Measurements from ENCODE around the gene LOXL1.
"Not testable (repeated sequence)": the region's sequence is repeated elsewhere in the genome, so short reads cannot be mapped to it uniquely, and the experiment has no call there.

Gene LOXL1

DNA sequence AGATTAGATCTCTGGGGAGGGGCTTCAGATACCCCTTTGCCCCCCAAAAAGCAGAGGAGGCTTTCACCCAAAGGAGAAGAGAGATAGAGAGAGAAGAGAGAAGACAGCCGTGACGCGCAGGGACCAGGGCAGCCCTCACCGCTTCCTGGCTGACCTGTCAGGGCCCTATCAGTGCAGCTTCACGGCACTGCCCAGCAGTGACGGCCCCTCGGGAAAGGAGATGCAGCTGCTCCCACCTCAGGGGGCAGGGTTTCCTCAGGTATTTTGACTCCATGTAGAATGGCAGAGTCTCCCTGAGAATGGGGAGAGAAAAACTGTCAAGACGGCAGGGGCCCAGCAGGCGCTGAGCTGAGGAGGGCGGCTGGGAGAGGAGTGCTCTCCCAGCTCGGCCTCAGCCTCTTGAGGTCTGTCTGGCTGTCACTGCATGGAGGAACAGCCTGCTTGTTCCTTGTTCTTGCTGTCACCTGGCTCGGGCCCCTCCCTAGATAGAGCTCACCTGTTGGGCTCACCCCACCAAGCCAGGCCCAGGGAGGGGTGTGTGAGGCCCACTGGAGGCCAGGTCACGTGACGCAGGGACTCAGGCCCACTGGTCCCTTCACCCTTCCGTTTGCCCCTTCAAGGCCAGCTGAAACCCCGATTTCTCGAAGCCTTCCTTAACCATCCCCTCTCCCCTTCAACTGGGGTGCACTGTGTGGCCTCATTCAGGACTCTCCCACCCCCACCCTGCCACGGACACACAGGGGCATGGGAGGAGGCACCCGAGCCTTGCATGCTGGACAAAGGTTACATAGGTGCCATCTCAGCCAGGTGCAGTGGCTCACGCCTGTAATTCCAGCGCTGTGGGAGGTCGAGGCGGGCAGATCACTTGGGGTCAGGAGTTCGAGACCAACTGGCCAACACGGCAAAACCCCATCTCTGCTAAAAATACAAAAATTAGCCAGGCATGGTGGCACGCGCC is 28.2 kb downstream of the LOXL1 start:
- no peak for DNase-seq (ENCODE audit: low read depth)

- no peak for DNase-seq (ENCODE audit: low read depth)
These were observed 29.1 kb downstream of the LOXL1 start for GRCh38 chr15:73955326-73955725.

DNA sequence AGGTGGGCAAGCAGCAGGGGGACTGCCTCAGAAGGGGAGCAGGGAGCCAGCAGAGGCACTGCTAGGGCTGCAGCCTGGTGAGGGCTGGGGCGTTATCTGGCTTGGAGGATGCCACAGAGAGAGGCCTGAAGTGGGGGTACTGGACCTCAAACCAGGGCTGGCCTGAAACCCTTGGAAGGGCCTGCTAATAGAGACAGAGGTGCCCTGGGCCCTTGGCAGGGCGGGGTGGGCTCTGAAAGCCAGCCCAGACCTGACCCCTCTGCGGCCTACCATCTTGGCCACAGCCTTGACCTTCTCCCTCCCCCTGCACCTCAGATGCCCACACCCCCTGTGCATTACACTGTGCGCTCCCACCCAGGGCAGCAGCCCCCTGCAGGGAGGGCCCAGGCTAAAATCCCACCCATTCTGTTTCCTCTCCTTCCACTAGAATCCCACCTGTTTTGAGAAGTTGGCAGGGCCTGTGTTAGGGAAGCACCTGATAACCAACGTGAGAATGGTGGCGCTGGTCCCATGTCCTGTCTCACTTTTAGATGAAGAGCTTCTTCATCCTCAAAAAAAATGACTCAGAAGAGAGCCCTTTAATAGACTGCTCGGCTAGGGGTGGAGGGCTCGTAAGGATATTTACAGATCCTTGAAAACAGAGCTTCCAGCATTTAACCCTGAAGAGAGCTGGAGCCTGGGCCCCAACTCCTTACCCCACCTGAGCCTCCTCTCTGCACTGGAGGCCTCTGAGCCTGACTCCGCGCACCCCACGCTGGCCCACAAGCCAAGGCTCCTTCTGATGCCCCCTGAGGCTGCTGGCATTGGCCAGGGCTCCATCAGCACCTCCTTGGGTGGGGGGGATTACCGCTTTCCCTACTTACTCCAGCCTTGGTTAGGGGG is 29.8 kb downstream of the LOXL1 start:
- no peak for DNase-seq (ENCODE audit: low read depth)

GRCh38 chr15:73956743-73957135 is 30.5 kb downstream of the LOXL1 start:
- peak; percentile 82 for DNase-seq (ENCODE audit: low read depth)

- no peak for DNase-seq (ENCODE audit: low read depth)
These were observed 31.0 kb downstream of the LOXL1 start for GRCh38 chr15:73957276-73957675.

DNA sequence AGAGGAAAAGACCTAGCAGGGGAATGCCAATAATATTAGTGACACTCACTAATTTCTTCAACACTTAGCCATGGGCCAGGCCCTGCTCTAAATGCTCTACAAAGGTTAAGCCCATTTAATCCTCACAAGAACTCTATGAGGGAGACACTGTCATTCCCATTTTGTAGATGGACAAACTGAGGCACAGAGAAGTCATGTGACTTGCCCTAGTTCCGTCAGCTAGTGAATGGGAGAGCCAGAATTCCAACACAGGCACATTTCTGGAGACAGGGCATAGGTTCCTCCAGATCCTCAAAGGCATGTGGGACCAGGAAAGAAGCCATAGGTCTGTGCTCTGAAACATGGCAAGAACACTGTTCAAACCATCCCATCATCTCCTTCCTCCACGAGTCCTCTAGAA is 31.5 kb downstream of the LOXL1 start:
- DNase-seq (ENCODE audit: low read depth): no peak

DNA sequence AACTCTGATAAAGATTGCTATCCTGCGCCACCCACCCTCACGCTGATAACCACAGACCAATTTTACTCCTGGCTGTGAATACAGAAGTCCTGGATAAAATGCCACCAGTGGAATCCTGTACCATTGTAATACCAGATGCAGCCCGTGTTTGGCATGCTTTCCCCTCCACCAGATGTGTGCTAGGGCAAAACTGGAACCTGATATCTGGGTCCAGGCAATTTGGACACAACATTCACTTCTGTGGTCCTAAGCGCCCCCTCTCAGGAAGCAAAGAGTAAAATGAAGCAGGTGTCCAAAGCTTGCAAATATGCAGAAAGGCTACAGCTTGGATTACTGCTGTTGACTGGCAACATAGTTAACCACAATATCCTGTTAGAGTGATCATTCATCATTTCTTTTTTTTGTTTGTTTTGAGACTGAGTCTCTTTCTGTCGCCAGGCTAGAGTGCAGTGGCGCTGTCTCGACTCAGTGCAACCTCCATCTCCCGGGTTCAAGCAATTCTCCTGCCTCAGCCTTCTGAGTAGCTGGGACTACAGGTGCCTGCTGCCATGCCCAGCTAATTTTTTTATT is 32.8 kb downstream of the LOXL1 start:
- DNase-seq (ENCODE audit: low read depth): no peak

GRCh38 chr15:73959801-73960200 is 33.5 kb downstream of the LOXL1 start:
- no peak for DNase-seq (ENCODE audit: low read depth)

DNA sequence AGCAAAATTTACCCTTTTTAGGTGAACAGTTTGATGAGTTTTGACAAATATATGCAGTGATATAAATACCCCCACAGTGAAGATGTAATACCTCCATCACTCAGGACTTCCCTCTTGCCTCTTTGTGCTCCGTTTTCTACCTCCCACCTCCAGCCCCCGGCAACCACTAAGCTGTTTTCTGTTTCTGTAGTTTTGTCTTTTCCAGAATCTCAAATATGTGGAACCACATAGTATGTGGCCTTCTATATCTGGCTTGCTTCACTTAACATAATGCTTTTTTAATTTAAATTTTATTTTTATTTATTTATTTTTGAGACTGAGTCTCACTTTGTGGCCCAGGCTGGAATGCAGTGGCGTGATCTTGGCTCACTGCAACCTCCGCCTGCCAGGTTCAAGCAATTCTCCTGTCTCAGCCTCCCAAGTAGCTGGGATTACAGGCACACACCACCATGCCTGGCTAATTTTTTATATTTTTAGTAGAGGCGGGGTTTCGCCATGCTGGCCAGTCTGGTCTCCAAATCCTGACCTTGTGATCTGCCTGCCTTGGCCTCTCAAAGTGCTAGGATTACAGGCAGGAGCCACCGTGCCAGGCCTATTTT is 34.3 kb downstream of the LOXL1 start:
- DNase-seq (ENCODE audit: low read depth): not testable (repeated sequence)

DNA sequence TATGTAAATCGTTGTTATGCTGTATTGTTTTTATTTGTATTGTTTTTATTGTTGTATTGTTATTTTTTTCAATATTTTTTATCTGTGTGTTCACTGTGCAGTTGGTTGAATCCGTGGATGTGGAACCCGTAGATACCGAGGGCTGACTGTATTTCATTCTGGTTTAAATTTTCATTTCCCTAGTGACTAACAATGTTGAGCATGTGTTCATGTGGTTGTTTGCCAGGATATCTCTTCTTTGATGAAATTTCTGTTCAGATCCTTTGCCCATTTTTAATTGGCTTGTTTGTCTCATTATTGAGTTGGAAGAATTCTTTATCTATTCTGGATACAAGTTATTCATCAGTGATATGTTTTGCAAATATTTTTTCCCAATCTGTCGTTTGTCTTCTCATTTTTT is 36.2 kb downstream of the LOXL1 start:
- no peak for DNase-seq (ENCODE audit: low read depth)

DNA sequence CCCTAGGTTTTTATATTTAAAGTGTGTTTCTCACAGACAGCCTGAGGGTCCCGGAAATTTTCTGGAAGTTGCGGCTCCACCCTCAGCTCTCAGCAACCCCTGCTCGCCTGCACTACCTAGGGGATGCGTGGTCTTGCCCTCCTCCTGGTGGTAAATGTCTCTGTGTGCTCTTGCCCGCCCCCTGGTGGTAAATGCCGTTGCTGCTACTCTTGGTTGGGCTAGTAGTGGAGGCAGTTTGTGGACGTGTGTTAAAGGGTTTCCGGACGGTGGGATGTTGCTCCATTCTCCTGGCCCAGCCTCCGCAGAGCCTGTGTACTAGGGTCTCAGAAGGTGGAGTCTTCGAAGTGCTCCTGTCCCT is 38.5 kb downstream of the LOXL1 start:
- DNase-seq (ENCODE audit: low read depth): no peak

- DNase-seq (ENCODE audit: low read depth): no peak
These were observed 39.0 kb downstream of the LOXL1 start for GRCh38 chr15:73965094-73965757.

DNA sequence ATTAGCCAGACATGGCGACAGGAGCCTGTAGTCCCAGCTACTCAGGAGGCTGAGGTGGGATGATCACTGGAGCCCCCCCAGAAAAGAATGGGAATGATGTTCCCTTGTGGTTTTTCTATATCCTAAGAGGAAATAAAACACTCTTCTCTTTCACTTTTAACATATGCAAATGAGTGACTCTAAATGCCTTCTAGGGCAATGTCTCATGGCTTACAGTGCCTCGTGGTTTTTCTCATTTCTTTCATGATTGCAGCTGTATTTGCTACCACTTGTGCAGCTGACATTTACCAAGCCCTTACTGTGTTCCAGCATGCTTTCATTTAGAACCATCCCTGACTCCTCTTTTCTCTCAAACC is 39.5 kb downstream of the LOXL1 start:
- DNase-seq (ENCODE audit: low read depth): no peak

DNA sequence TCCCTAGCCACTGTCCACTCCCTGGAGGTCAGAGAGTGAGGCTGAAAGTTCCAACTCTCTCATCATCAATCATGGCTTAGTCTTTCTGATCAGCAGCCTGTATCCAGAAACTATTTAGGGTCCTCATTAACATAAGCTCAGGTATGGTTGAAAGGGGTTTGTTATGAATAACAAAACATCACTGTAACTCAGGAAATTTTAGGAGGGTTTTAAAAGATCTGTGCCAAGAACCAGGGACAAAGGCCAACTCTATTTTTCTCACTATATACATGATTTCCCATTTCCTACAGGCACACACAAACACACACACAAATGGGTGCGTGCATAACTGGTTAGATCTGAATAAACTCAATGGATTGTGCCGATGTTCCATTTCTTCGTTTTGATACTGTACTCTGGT is 42.2 kb downstream of the LOXL1 start:
- DNase-seq (ENCODE audit: low read depth): no peak

GRCh38 chr15:73969151-73969759 is 43.0 kb downstream of the LOXL1 start:
- DNase-seq (ENCODE audit: low read depth): no peak

- peak; percentile 64 for DNase-seq (ENCODE audit: low read depth)
These were observed 46.9 kb downstream of the LOXL1 start for GRCh38 chr15:73972984-73973682.

DNA sequence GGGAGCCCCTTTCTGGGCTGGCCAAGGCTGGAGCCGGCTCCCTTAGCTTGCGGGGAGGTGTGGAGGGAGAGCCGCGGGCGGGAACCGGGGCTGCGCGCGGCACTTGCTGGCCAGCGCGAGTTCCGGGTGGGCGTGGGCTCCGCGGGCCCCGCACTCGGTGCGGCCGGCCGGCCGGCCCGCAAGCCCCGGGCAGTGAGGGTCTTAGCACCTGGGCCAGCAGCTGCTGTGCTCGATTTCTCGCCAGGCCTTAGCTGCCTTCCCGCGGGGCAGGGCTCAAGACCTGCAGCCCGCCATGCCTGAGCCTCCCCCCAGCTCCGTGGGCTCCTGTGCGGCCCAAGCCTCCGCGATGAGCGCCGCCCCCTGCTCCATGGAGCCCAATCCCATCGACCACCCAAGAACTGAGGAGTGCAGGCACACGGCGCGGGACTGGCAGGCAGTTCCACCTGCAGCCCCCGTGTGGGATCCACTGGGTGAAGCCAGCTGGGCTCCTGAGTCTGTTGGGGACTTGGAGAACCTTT is 47.5 kb downstream of the LOXL1 start:
- not testable (repeated sequence) for DNase-seq (ENCODE audit: low read depth)

DNA sequence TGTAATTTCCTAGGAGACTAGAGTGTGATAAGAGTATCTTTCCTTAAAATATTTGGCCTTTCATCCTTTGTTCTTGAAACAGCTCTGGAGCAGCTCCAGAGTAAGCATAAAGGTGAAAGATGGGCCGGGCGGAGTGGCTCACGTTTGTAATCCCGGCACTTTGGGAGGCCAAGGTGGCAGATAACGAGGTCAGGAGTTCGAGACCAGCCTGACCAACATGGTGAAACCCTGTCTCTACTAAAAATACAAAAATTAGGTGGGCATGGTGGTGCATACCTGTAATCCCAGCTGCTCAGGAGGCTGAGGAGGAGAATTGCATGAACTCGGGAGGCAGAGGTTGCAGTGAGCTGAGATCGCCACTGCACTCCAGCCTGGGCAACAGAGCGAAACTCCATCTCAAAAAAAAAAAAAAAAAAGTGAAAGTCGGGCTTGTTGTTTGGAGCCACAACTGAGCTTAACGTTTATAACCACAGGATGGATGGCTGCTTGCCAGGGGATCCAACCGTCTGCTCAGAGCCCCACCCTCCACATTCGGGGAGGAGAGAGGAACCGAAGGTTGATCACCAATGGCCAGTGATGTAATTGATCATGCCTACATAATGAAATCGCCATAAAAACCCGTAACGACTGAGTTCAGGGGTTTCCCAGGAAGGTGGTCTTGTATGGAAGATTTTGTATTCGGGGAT is 49.3 kb downstream of the LOXL1 start:
- not testable (repeated sequence) for DNase-seq (ENCODE audit: low read depth)

DNA sequence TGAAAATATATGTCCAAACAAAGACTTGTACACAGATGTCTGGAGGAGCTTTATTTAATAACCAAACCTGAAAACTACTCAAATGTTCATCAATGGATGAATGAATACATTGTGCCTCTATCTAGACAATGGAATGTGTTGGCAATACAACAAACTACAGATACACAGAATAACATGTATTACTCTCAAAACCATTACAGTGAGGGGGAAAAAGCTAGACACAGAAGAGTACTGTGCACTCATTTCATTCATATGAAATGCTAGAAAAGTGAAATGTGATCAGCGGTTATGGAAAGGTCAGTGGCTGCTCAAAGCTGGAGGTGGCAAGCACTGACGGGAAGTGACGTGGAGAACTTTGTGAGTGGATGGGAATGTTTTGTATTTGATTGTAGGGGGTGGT is 52.6 kb downstream of the LOXL1 start:
- DNase-seq (ENCODE audit: low read depth): no peak

- DNase-seq (ENCODE audit: low read depth): no peak
These were observed 53.4 kb downstream of the LOXL1 start for GRCh38 chr15:73979636-73980035.
